KMS-11 (cell line): ENCODE measurements around the gene KCNQ1.

ENCODE experiments used
- H2AFZ ChIP-seq: fragments of 200-600 bp; sonication (generic); 2 replicates; pipeline ENCODE4 v1.6.1; 2016; ENCODE audit warnings: antibody characterized with exemption, mixed run types, low read depth
- H3K27ac ChIP-seq: fragments of 200-600 bp; sonication (generic); 2 replicates; pipeline ENCODE4 v1.6.1; 2016; ENCODE audit warnings: mild to moderate bottlenecking, mixed run types
- H3K27me3 ChIP-seq: fragments of 200-600 bp; sonication (generic); 2 replicates; pipeline ENCODE4 v1.6.1; 2017; ENCODE audit warnings: mild to moderate bottlenecking, low read depth, mixed run types, moderate library complexity; ENCODE audit not compliant: insufficient read depth
- H3K36me3 ChIP-seq: fragments of 200-600 bp; sonication (generic); 2 replicates; pipeline ENCODE4 v1.6.1; 2017; ENCODE audit warnings: mild to moderate bottlenecking, mixed run types; ENCODE audit not compliant: insufficient read depth
- H3K4me1 ChIP-seq: fragments of 200-600 bp; sonication (generic); 2 replicates; pipeline ENCODE4 v1.6.1; 2016; ENCODE audit warnings: mild to moderate bottlenecking, low read depth, mixed run types; ENCODE audit not compliant: poor library complexity, severe bottlenecking
- H3K4me2 ChIP-seq: fragments of 200-600 bp; sonication (generic); 2 replicates; pipeline ENCODE4 v1.7.0; 2016; ENCODE audit warnings: mild to moderate bottlenecking, mixed run types
- H3K4me3 ChIP-seq: fragments of 200-600 bp; sonication (generic); IDR thresholded peaks from 2 replicates; pipeline ENCODE4 v1.6.1; 2017; ENCODE audit warnings: low read depth, low read length, mixed read lengths; ENCODE audit not compliant: insufficient read depth
- H3K79me2 ChIP-seq: fragments of 200-600 bp; sonication (generic); 2 replicates; pipeline ENCODE4 v1.6.1; 2016; ENCODE audit warnings: low read depth, mixed run types; ENCODE audit not compliant: insufficient read depth
- H3K9ac ChIP-seq: fragments of 200-600 bp; sonication (generic); 2 replicates; pipeline ENCODE4 v1.6.1; 2016; ENCODE audit warnings: mild to moderate bottlenecking, mixed run types
- H4K20me1 ChIP-seq: fragments of 200-600 bp; sonication (generic); 2 replicates; pipeline ENCODE4 v1.6.1; 2016; ENCODE audit warnings: mild to moderate bottlenecking, mixed run types; ENCODE audit not compliant: insufficient read depth
- CTCF ChIP-seq: fragments of 200-600 bp; sonication (generic); conservative IDR thresholded peaks from 2 replicates; pipeline ENCODE4 v1.6.1; 2017; ENCODE audit warnings: low read depth, mild to moderate bottlenecking, antibody characterized with exemption, low read length, moderate library complexity, mixed read lengths

Gene KCNQ1

GRCh38 chr11:2724653-2725367 lies 280.0 kb downstream of the KCNQ1 start:
- Histone ChIP-seq H2AFZ (no peak overlapping the region), H3K4me3 (no peak overlapping the region), H3K4me2 (no peak overlapping the region), H3K9ac (no peak overlapping the region), H4K20me1 (no peaks in the 10 kb centered on the region), H3K27ac (no peak overlapping the region), H3K27me3 (no peaks in the 10 kb centered on the region), H3K4me1 (no peaks in the 10 kb centered on the region), H3K79me2 (no peaks in the 10 kb centered on the region), H3K36me3 (no peaks in the 10 kb centered on the region)
- TF ChIP-seq CTCF = no peak

DNA sequence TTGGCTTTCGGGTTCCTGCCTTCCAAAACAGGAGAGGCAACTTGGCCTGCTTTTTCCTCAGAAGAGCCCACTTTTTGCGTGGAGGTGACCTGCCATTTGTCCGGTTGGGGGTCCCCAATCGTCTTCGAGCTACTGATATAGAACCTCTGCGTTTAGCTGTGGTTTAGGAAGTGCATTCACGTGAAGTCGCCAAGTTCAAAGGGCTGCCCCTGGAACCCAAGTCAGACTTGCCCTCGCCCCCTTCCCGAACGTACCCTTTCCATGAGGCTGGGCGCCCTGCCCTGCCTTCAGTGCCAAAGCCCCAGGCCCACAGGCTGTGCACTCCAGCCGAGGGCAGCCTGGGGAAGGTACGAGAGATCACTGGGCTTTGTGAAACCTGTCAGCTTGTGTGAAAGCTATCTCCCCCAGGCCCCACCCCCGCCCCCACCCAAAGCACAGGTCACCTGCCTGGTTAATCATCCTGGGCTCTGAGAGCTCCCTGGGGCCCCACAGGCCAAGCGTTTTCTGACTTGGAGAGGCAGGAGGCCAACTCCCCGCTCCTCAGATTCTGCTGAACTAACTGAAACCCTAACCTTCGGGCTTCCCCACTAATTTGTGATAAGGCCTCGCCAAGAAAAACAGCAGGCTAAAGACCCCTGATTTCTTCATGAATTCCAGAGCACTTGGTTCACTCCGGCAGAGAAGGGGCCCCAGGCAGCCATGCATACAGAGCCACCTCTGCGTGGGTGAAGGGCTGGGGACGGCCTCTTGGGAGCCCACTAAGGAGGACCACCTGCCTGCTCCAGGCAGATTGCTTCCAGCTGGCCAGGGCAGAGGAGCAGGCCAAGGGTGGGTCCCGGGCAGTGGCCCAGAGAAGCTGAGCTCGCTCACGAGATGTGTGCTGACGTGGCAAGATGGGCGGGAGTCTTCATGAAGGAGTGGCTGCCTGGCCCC lies 280.8 kb downstream of the KCNQ1 start:
- Histone ChIP-seq H3K9ac (no peak overlapping the region), H3K27me3 (no peaks in the 10 kb centered on the region), H3K27ac (no peak overlapping the region), H3K4me1 (no peaks in the 10 kb centered on the region), H3K79me2 (no peaks in the 10 kb centered on the region), H4K20me1 (no peaks in the 10 kb centered on the region), H3K4me2 (no peak overlapping the region), H2AFZ (no peak overlapping the region), H3K36me3 (no peaks in the 10 kb centered on the region), H3K4me3 (no peak overlapping the region)
- TF ChIP-seq CTCF = no peak

GRCh38 chr11:2726964-2727363 lies 282.2 kb downstream of the KCNQ1 start:
- no peaks in the 10 kb centered on the region for H3K4me1 ChIP-seq
- H3K9ac ChIP-seq = no peak overlapping the region
- no peaks in the 10 kb centered on the region for H4K20me1 ChIP-seq
- no peak overlapping the region for H3K4me2 ChIP-seq
- no peaks in the 10 kb centered on the region for H3K27me3 ChIP-seq
- H2AFZ ChIP-seq = no peak overlapping the region
- no peaks in the 10 kb centered on the region for H3K36me3 ChIP-seq
- no peak for TF ChIP-seq CTCF
- no peak overlapping the region for H3K27ac ChIP-seq
- H3K79me2 ChIP-seq = no peaks in the 10 kb centered on the region
- no peak overlapping the region for H3K4me3 ChIP-seq

DNA sequence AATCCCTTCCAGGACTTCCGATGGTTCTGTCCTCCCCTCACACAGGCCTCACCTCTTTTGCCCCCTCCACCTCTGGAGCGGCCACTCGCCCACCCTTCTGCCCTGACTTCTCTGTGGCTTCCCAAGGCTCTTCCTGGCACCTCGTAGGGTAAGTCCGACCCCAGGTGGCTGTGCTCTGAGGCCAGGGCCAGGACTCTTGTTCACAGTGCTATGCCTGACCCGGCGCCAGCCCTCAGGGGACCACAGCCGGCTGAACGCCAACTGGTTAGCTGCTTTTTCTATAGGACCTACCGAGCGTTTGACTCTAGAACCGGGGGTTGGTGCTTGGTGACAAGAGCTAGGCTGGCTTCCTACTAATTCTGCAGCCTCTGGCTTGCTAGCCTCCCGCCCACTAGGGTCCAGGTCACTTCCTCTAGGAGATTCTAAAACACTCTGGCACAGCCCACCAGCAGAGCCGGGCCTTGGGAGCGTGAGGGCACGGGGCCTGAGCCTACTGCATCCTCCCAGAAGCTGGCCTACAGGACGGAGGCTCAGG lies 283.4 kb downstream of the KCNQ1 start:
- H3K4me1 ChIP-seq = no peaks in the 10 kb centered on the region
- H3K27me3 ChIP-seq = no peaks in the 10 kb centered on the region
- no peak for TF ChIP-seq CTCF
- no peak overlapping the region for H2AFZ ChIP-seq
- no peak overlapping the region for H3K4me3 ChIP-seq
- no peak overlapping the region for H3K27ac ChIP-seq
- H3K79me2 ChIP-seq = no peaks in the 10 kb centered on the region
- no peak overlapping the region for H3K9ac ChIP-seq
- no peak overlapping the region for H3K4me2 ChIP-seq
- no peaks in the 10 kb centered on the region for H4K20me1 ChIP-seq
- no peaks in the 10 kb centered on the region for H3K36me3 ChIP-seq
